Stimulated activated CD4-positive, alpha-beta T cell treated with anti-CD3 and anti-CD28 coated beads, Interleukin-12 subunit alpha, Interleukin-12 subunit beta, amount 100 ng/mL, for 4 hours (primary cell): ENCODE data around the gene BBS2.

Experiments
- DNase-seq: peaks from one replicate; pipeline ENCODE4 v3.0.0-alpha.2; 2020

The BBS2 gene

GRCh38 chr16:56470666-56471065 lies 49.2 kb downstream of the BBS2 start:
- no peak for DNase-seq

GRCh38 chr16:56470232-56470631 lies 49.6 kb downstream of the BBS2 start:
- no peak for DNase-seq

- no peak for DNase-seq
Measured at GRCh38 chr16:56469748-56470147, 50.1 kb downstream of the BBS2 start.

GRCh38 chr16:56468800-56469199 lies 51.0 kb downstream of the BBS2 start:
- no peak for DNase-seq

- no peak for DNase-seq
Measured at GRCh38 chr16:56466344-56466743, 53.5 kb downstream of the BBS2 start.

- no peak for DNase-seq
Measured at GRCh38 chr16:56463153-56463552, 56.7 kb downstream of the BBS2 start.

GRCh38 chr16:56462064-56462796 lies 57.6 kb downstream of the BBS2 start:
- DNase-seq, result no peak

GRCh38 chr16:56460101-56460500 lies 59.7 kb downstream of the BBS2 start:
- DNase-seq, result no peak

GRCh38 chr16:56457927-56458470 lies 61.8 kb downstream of the BBS2 start:
- no peak for DNase-seq

- no peak for DNase-seq
Measured at GRCh38 chr16:56451753-56452689, 67.8 kb downstream of the BBS2 start.

- DNase-seq, result peak; percentile 83
Measured at GRCh38 chr16:56450986-56451752, 68.7 kb downstream of the BBS2 start, which contains the start of the genes NUDT21 and OGFOD1. NUDT21 (minus strand) TSS chr16:56451332; CDS start chr16:56451202, 130 bp downstream. OGFOD1 (plus strand) TSS chr16:56451554; CDS start chr16:56451613, 59 bp downstream.

GRCh38 chr16:56450275-56450985 lies 69.4 kb downstream of the BBS2 start:
- DNase-seq, result no peak

GRCh38 chr16:56448005-56448404 lies 71.8 kb downstream of the BBS2 start:
- no peak for DNase-seq

- no peak for DNase-seq
Measured at GRCh38 chr16:56447286-56447685, 72.5 kb downstream of the BBS2 start.

- DNase-seq, result no peak
Measured at GRCh38 chr16:56438038-56438437, 81.8 kb downstream of the BBS2 start.

- no peak for DNase-seq
Measured at GRCh38 chr16:56436258-56436657, 83.6 kb downstream of the BBS2 start.
